HepG2 (cell line): ENCODE results near the gene ATP8A2. TPM values are rescaled to one million over a fixed set of nuclear protein-coding genes. Genes with fewer than 3 reads are reported as not detected.

Experiments used
- ATAC-seq: fragments of 200-7000 bp; cut with Tn5 transposase; 3 replicates; pipeline ENCODE4 v1.9.1; 2020; ENCODE audit warnings: mild to moderate bottlenecking, moderate library complexity
- BruUV-seq: library from RNA; stranded (reverse); fragments of 400-500 nt; replicated peaks from 2 replicates; lab custom pipeline; 2021; lab: Mats Ljungman, UMichigan
- CTCF ChIA-PET: fragments of 300-600 bp; formaldehyde crosslinking; extraction: SDS; loops from one replicate; lab custom pipeline; 2021; ENCODE audit warnings: low total read pairs, inconsistent platforms, low intra/inter-chr PET ratio; lab: Yijun Ruan, JAX
- POLR2A ChIA-PET: fragments of 350-600 bp; sonication (Branson Sonifier 250); formaldehyde crosslinking; loops from one replicate; lab custom pipeline; 2020; ENCODE audit warnings: antibody characterized with exemption, inconsistent platforms; lab: Yijun Ruan, JAX
- DNase-seq: peaks from one replicate; pipeline ENCODE4 v3.0.0-alpha.2; 2015; ENCODE audit warnings: low spot score
- FAIRE-seq: peaks from 3 replicates; lab custom pipeline; 2011; peaks lifted over from hg19 to GRCh38; lab: Jason Lieb, UNC
- H2AFZ ChIP-seq: one replicate; pipeline ENCODE4 v1.6.1; 2011; ENCODE audit warnings: low read length, inconsistent platforms
- H3K27ac ChIP-seq: fragments of 300-600 bp; 3 replicates; pipeline ENCODE4 v1.8.0; 2011; ENCODE audit warnings: mixed run types, mild to moderate bottlenecking, mixed read lengths, low read length, inconsistent platforms; ENCODE audit not compliant: insufficient read depth; ENCODE audit errors: extremely low read length
- H3K27me3 ChIP-seq, 2 experiments: fragments of 200-600 bp in 1 of 2; 2 replicates in 1 of 2; 3 replicates in 1 of 2; pipeline versions ENCODE4 v1.6.0 to v1.8.0; 2011; ENCODE audit warnings: low read length in 2 of 2, mild to moderate bottlenecking in 2 of 2, moderate library complexity in 2 of 2, inconsistent platforms in 1 of 2; ENCODE audit not compliant: insufficient read depth in 2 of 2, control insufficient read depth in 1 of 2
- H3K36me3 ChIP-seq, 2 experiments: fragments of 200-600 bp in 1 of 2; replicated peaks in 1 of 2; 2 replicates in 1 of 2; 3 replicates in 1 of 2; pipeline versions ENCODE4 v1.5.1 to v1.8.0; 2011; ENCODE audit warnings: low read length in 2 of 2, inconsistent platforms in 1 of 2; ENCODE audit not compliant: insufficient read depth in 2 of 2, control insufficient read depth in 1 of 2
- H3K4me1 ChIP-seq: 2 replicates; pipeline ENCODE4 v1.5.1; 2012; ENCODE audit warnings: low read length, inconsistent platforms; ENCODE audit not compliant: insufficient read depth
- H3K4me2 ChIP-seq: 2 replicates; pipeline ENCODE4 v1.6.0; 2011; ENCODE audit warnings: low read depth, low read length, inconsistent platforms
- H3K4me3 ChIP-seq, 3 experiments: fragments of 200-600 bp in 1 of 3; sonication (generic), shearing (Covaris generic) in 1 of 3; replicated peaks in 1 of 3; 2 replicates each; pipeline ENCODE4 v1.5.1; 2011 to 2016; ENCODE audit warnings: low read length in 3 of 3, inconsistent platforms in 2 of 3, low read depth in 2 of 3, mild to moderate bottlenecking in 2 of 3, control low read depth in 1 of 3, mixed read lengths in 1 of 3; ENCODE audit not compliant: insufficient read depth in 1 of 3
- H3K79me2 ChIP-seq: one replicate; pipeline ENCODE4 v1.6.1; 2011; ENCODE audit warnings: low read length, inconsistent platforms; ENCODE audit not compliant: insufficient read depth
- H3K9ac ChIP-seq: 2 replicates; pipeline ENCODE4 v1.6.0; 2011; ENCODE audit warnings: mild to moderate bottlenecking, low read depth, low read length, inconsistent platforms; ENCODE audit not compliant: insufficient read depth
- H3K9me3 ChIP-seq: 2 replicates; pipeline ENCODE4 v1.5.1; 2012; ENCODE audit warnings: mild to moderate bottlenecking, low read length
- H4K20me1 ChIP-seq: 2 replicates; pipeline ENCODE4 v1.6.0; 2011; ENCODE audit warnings: inconsistent platforms, mild to moderate bottlenecking, low read length, moderate library complexity; ENCODE audit not compliant: insufficient read depth
- ELF4 ChIP-seq: sonication (generic); formaldehyde crosslinking; IDR thresholded peaks from 2 replicates; pipeline ENCODE4 v1.5.0; 2020; ENCODE audit warnings: missing genetic modification reagents, mild to moderate bottlenecking, moderate library complexity, borderline replicate concordance
- GFI1 ChIP-seq: sonication (generic); formaldehyde crosslinking; IDR thresholded peaks from 2 replicates; pipeline ENCODE4 v1.5.0; 2020; ENCODE audit warnings: missing genetic modification reagents, mild to moderate bottlenecking, borderline replicate concordance
- LCORL ChIP-seq, 2 experiments: fragments of 450-650 bp in 1 of 2; sonication (generic) in 1 of 2; formaldehyde crosslinking in 1 of 2; IDR thresholded peaks; 2 replicates each; pipeline versions ENCODE4 v1.5.0 to v1.6.1; 2017 to 2020; ENCODE audit warnings: antibody characterized with exemption in 1 of 2, missing genetic modification reagents in 1 of 2
- SALL2 ChIP-seq: sonication (generic); formaldehyde crosslinking; IDR thresholded peaks from 2 replicates; pipeline ENCODE4 v1.8.1; 2023; ENCODE audit warnings: mild to moderate bottlenecking, missing genetic modification reagents, inconsistent platforms
- TCF7L2 ChIP-seq: IDR thresholded peaks from 2 replicates; pipeline ENCODE4 v1.6.1; 2011; ENCODE audit warnings: mild to moderate bottlenecking, low read depth, low read length, moderate library complexity
- ZNF180 ChIP-seq: sonication (generic); formaldehyde crosslinking; IDR thresholded peaks from 2 replicates; pipeline ENCODE4 v1.4.0; 2020; ENCODE audit warnings: low read depth, missing genetic modification reagents, borderline replicate concordance
- ZNF30 ChIP-seq: sonication (generic); formaldehyde crosslinking; IDR thresholded peaks from 2 replicates; pipeline ENCODE4 v1.5.0; 2020; ENCODE audit warnings: mild to moderate bottlenecking, missing genetic modification reagents
- ZSCAN25 ChIP-seq: sonication (generic); formaldehyde crosslinking; IDR thresholded peaks from 2 replicates; pipeline ENCODE4 v1.8.0; 2022; ENCODE audit warnings: mild to moderate bottlenecking, missing genetic modification reagents
- WGBS: methylation state at CpG from one replicate; pipeline ENCODE4 v1.1.6; 2017; ENCODE audit warnings: low lambda C conversion rate; 5-methylcytosine and 5-hydroxymethylcytosine counted together
- in situ Hi-C: cut with HindIII; loops from 2 replicates; pipeline ENCODE4 v1.10.0; 2017; ENCODE audit warnings: low pct_unique_long_range_greater_than_20kb; ENCODE audit not compliant: extremely low pct_ligation_motif_present
- intact Hi-C: fragments of 100-400 bp; cut with micrococcal nuclease; formaldehyde crosslinking; loops from one replicate; pipeline ENCODE4 v1.10.0; 2022; ENCODE audit not compliant: unreplicated experiment
- polyA plus RNA-seq, 8 experiments: library from polyadenylated mRNA; depleted of rRNA in 3 of 8; stranded (reverse) in 7 of 8; unstranded in 1 of 8; fragments of >200 nt; fragmentation: Illumina TruSeq in 4 of 8; extraction: Trizol in 4 of 8; gene quantifications; 2 replicates each; pipeline versions ENCODE4 v1.2.1 to v1.2.3, GENCODE V29; 2011 to 2016; ENCODE audit warnings: low read depth in 4 of 8, missing spikeins in 1 of 8, mixed read lengths in 1 of 8; ENCODE audit not compliant: insufficient read depth in 1 of 8
- total RNA-seq, 5 experiments: library from RNA; depleted of rRNA; stranded (reverse); fragments of >200 nt; fragmentation: Illumina TruSeq; extraction: Trizol; gene quantifications; 2 replicates each; pipeline ENCODE4 v1.2.3, GENCODE V29; 2016; ENCODE audit warnings: low read depth in 1 of 5
- TF ChIP-seq, protein P1 (sequence below): sonication (generic); formaldehyde crosslinking; IDR thresholded peaks from 2 replicates; pipeline ENCODE4 v1.8.0; 2022; ENCODE audit warnings: missing genetic modification reagents, low read depth, mild to moderate bottlenecking, borderline replicate concordance
- TF ChIP-seq, protein P2 (sequence below): sonication (generic); formaldehyde crosslinking; IDR thresholded peaks from 2 replicates; pipeline ENCODE4 v1.8.1; 2023; ENCODE audit warnings: mild to moderate bottlenecking, missing genetic modification reagents
- TF ChIP-seq, protein P3 (sequence below): sonication (generic); formaldehyde crosslinking; IDR thresholded peaks from 2 replicates; pipeline ENCODE4 v1.8.0; 2022; ENCODE audit warnings: low read depth, missing genetic modification reagents

Gene ATP8A2
- total and polyA plus RNA-seq, 2 of the 13 experiments (the other 11 are each of a cell fraction or from before 2014, with no cell fraction given), result 0.09 TPM; not detected in 1

GRCh38 chr13:25753976-25754375, 382.2 kb downstream of the ATP8A2 start:
- Histone ChIP-seq H3K36me3 (no peaks in the 10 kb centered on the region), H3K4me1 (no peaks in the 10 kb centered on the region), H3K9ac (no peak overlapping the region), H3K79me2 (no peaks in the 10 kb centered on the region), H3K4me2 (no peak overlapping the region), H3K4me3 (no peak overlapping the region), H3K27me3 (peaks cover 0 to 5% of the 10 kb centered on the region in 2 experiments; a peak in 1 of 5 replicates), H2AFZ (no peak overlapping the region), H3K27ac (no peak overlapping the region), H4K20me1 (no peaks in the 10 kb centered on the region), H3K9me3 (no peaks in the 10 kb centered on the region)
- 33% methylated on average over 7 of the region's 7 CpGs for WGBS
- in situ Hi-C loops (no loop called here), intact Hi-C loops (no loop called here)
- TF ChIP-seq ZNF30 (no peak), LCORL (IDR thresholded peaks at IDR 0.05) (no peak), LCORL (CRISPR knock-in tag; IDR thresholded peaks at IDR 0.05) (no peak), GFI1 (no peak), ZNF180 (CRISPR knock-in tag) (no peak), ELF4 (CRISPR knock-in tag) (no peak), SALL2 (CRISPR knock-in tag) (no peak), TCF7L2 (no peak), ZSCAN25 (CRISPR knock-in tag) (no peak)
- TF ChIP-seq, protein P1, sequence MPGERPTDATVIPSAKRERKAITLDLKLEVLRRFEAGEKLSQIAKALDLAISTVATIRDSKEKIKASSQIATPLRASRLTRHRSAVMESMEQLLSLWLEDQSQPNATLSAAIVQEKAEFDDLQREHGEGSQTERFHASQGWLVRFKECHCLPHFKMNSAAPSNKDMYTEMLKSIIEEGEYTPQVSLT, result no peak
- TF ChIP-seq, protein P2, sequence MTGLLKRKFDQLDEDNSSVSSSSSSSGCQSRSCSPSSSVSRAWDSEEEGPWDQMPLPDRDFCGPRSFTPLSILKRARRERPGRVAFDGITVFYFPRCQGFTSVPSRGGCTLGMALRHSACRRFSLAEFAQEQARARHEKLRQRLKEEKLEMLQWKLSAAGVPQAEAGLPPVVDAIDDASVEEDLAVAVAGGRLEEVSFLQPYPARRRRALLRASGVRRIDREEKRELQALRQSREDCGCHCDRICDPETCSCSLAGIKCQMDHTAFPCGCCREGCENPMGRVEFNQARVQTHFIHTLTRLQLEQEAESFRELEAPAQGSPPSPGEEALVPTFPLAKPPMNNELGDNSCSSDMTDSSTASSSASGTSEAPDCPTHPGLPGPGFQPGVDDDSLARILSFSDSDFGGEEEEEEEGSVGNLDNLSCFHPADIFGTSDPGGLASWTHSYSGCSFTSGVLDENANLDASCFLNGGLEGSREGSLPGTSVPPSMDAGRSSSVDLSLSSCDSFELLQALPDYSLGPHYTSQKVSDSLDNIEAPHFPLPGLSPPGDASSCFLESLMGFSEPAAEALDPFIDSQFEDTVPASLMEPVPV (CRISPR knock-in tag), result no peak
- TF ChIP-seq, protein P3, sequence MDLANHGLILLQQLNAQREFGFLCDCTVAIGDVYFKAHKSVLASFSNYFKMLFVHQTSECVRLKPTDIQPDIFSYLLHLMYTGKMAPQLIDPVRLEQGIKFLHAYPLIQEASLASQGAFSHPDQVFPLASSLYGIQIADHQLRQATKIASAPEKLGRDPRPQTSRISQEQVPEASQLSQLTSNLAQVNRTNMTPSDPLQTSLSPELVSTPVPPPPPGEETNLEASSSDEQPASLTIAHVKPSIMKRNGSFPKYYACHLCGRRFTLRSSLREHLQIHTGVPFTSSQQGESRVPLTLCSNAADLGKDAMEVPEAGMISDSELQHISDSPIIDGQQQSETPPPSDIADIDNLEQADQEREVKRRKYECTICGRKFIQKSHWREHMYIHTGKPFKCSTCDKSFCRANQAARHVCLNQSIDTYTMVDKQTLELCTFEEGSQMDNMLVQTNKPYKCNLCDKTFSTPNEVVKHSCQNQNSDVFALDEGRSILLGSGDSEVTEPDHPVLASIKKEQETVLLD (CRISPR knock-in tag), result no peak
- no peak for FAIRE-seq
- ATAC-seq, result no peak
- CTCF ChIA-PET, result no interaction called here
- no TSS peak for BruUV-seq
- no peak for DNase-seq
- POLR2A ChIA-PET, result no interaction called here
